AG08395 (cell line): ENCODE results near the gene SEPTIN2.
"Not testable (repeated sequence)": the region's sequence is repeated elsewhere in the genome, so short reads cannot be mapped to it uniquely, and the experiment has no call there.

Source experiments
- DNase-seq: peaks from one replicate; pipeline ENCODE4 v3.0.0; 2012; ENCODE audit warnings: mixed read lengths, low spot score

Gene SEPTIN2

GRCh38 chr2:241350878-241351639 lies 35.3 kb downstream of the SEPTIN2 start:
- no peak for DNase-seq

- no peak for DNase-seq
Observed at GRCh38 chr2:241351640-241352031, 35.9 kb downstream of the SEPTIN2 start.

- no peak for DNase-seq
Observed at GRCh38 chr2:241352227-241352626, 36.5 kb downstream of the SEPTIN2 start.

GRCh38 chr2:241354668-241355658 lies 39.2 kb downstream of the SEPTIN2 start:
- no peak for DNase-seq

- peak; percentile 96 for DNase-seq
Observed at GRCh38 chr2:241355983-241356870, 40.5 kb downstream of the SEPTIN2 start, which contains the start of gene FARP2. Gene FARP2, plus strand, starts transcription at chr2:241356285. Its CDS starts 16,823 bp downstream, at chr2:241373108.

- DNase-seq, result no peak
Observed at GRCh38 chr2:241356871-241357260, 41.1 kb downstream of the SEPTIN2 start.

- DNase-seq, result no peak
Observed at GRCh38 chr2:241357531-241357930, 41.8 kb downstream of the SEPTIN2 start.

GRCh38 chr2:241358470-241358869 lies 42.7 kb downstream of the SEPTIN2 start:
- no peak for DNase-seq

GRCh38 chr2:241359481-241360045 lies 43.8 kb downstream of the SEPTIN2 start:
- no peak for DNase-seq

GRCh38 chr2:241363426-241363825 lies 47.7 kb downstream of the SEPTIN2 start:
- peak; percentile 34 for DNase-seq

- DNase-seq, result no peak
Observed at GRCh38 chr2:241364781-241365180, 49.1 kb downstream of the SEPTIN2 start.

- DNase-seq, result no peak
Observed at GRCh38 chr2:241366678-241367077, 51.0 kb downstream of the SEPTIN2 start.

GRCh38 chr2:241368643-241369042 lies 52.9 kb downstream of the SEPTIN2 start:
- DNase-seq, result no peak

GRCh38 chr2:241372361-241372992 lies 56.8 kb downstream of the SEPTIN2 start:
- DNase-seq, result no peak

GRCh38 chr2:241373446-241373845 lies 57.7 kb downstream of the SEPTIN2 start:
- no peak for DNase-seq

GRCh38 chr2:241373906-241374305 lies 58.2 kb downstream of the SEPTIN2 start:
- DNase-seq, result not testable (repeated sequence)

- no peak for DNase-seq
Observed at GRCh38 chr2:241375300-241375699, 59.6 kb downstream of the SEPTIN2 start.

- peak; percentile 44 for DNase-seq
Observed at GRCh38 chr2:241376808-241377207, 61.1 kb downstream of the SEPTIN2 start.

- DNase-seq, result peak; percentile 41
Observed at GRCh38 chr2:241378816-241379215, 63.1 kb downstream of the SEPTIN2 start.

GRCh38 chr2:241379481-241380480 lies 64.1 kb downstream of the SEPTIN2 start:
- DNase-seq, result peak; percentile 64
